ENCODE data around the gene BHLHE23. TPM values are rescaled to one million over a fixed set of nuclear protein-coding genes. Genes with fewer than 3 reads are reported as not detected.

Gene BHLHE23
- total RNA-seq, 4 donors from 2014 or later, result not detected

- Histone ChIP-seq H3K36me3 (no peaks in the 10 kb centered on the region), H3K27ac (no peak overlapping the region), H3K27me3 (peaks cover 0 to 15% of the 10 kb centered on the region in 2 donors), H3K4me3 (no peak overlapping the region), H3K4me1 (no peaks in the 10 kb centered on the region), H3K9me3 (no peaks in the 10 kb centered on the region)
- DNase-seq, result no peak
- intact Hi-C loops (cut with DNase I; ENCODE audit: low total_unique reads), result no loop called here
- no peak for TF ChIP-seq CTCF (IDR thresholded peaks at IDR 0.05)
- no peak for TF ChIP-seq POLR2A (IDR thresholded peaks at IDR 0.05)
Observed at GRCh38 chr20:62995898-62996595, 10.7 kb downstream of the BHLHE23 start.

- Histone ChIP-seq H3K9me3 (no peaks in the 10 kb centered on the region), H3K4me1 (no peaks in the 10 kb centered on the region), H3K27me3 (peaks cover 0 to 15% of the 10 kb centered on the region in 2 donors), H3K27ac (no peak overlapping the region), H3K36me3 (no peaks in the 10 kb centered on the region), H3K4me3 (no peak overlapping the region)
- TF ChIP-seq CTCF (IDR thresholded peaks at IDR 0.05) (no peak), POLR2A (IDR thresholded peaks at IDR 0.05) (no peak)
- no peak for DNase-seq
- intact Hi-C loops (cut with DNase I; ENCODE audit: low total_unique reads), result no loop called here
Observed at GRCh38 chr20:62995481-62995880, 11.3 kb downstream of the BHLHE23 start.

- no peak for TF ChIP-seq CTCF (IDR thresholded peaks at IDR 0.05)
- no peak for TF ChIP-seq POLR2A (IDR thresholded peaks at IDR 0.05)
- DNase-seq, result no peak
- intact Hi-C loops (cut with DNase I; ENCODE audit: low total_unique reads), result no loop called here
- Histone ChIP-seq H3K27ac (no peak overlapping the region), H3K36me3 (no peaks in the 10 kb centered on the region), H3K4me1 (no peaks in the 10 kb centered on the region), H3K4me3 (no peak overlapping the region), H3K9me3 (no peaks in the 10 kb centered on the region), H3K27me3 (peaks cover 0 to 12% of the 10 kb centered on the region in 2 donors)
Observed at GRCh38 chr20:62994869-62995281, 11.9 kb downstream of the BHLHE23 start.

GRCh38 chr20:62993856-62994494 is 12.8 kb downstream of the BHLHE23 start:
- no peak overlapping the region for H3K27ac ChIP-seq
- peaks cover 0 to 8% of the 10 kb centered on the region in 2 donors for H3K27me3 ChIP-seq

More at GRCh38 chr20:62993856-62994494, 12.8 kb downstream of the BHLHE23 start:
- intact Hi-C loops (cut with DNase I; ENCODE audit: low total_unique reads), result no loop called here
- Histone ChIP-seq H3K4me1 (no peaks in the 10 kb centered on the region), H3K4me3 (no peak overlapping the region), H3K9me3 (no peaks in the 10 kb centered on the region), H3K36me3 (no peaks in the 10 kb centered on the region)
- DNase-seq, result no peak
- TF ChIP-seq CTCF (IDR thresholded peaks at IDR 0.05), result no peak
- TF ChIP-seq POLR2A (IDR thresholded peaks at IDR 0.05), result no peak

Data from uterus (tissue), 4 donors.